Measurements from ENCODE around the gene FOXP1. TPM values are rescaled to one million over a fixed set of nuclear protein-coding genes. Genes with fewer than 3 reads are reported as not detected.

Gene FOXP1
- total and polyA plus RNA-seq, 9 of the 15 experiments (the other 6 are each of a cell fraction or from before 2014, with no cell fraction given), result 7.7 to 34.5 (median 13.7) TPM

DNA sequence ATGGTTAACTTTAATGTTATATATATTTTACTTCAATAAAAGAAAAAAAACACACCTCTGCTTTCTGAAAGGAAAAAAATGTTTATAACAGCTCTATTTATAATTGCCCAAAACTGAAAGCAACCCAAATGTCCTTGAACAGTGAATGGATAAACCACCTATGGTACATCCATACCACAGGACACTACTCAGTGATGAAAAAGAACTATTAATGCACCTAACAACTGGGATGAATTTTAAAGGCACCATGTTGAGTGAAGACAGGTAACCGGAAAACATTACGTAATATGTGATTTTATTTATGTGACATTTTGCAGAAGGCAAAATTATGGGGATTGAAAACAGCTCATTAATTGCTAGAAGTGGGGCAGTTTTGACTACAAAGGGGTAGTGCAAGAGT lies 23.8 kb upstream of the FOXP1 start:
- in situ Hi-C loops (cut with MboI), result no loop called here
- H3K9me3 ChIP-seq (replicated peaks; ENCODE audit: control insufficient read depth, insufficient read depth, low read depth, low read length), result peaks cover 4% of the 10 kb centered on the region; the same call in 1 of the 2 replicates
- no peaks in the 10 kb centered on the region for H4K20me1 ChIP-seq (replicated peaks; ENCODE audit: control insufficient read depth, insufficient read depth, low read length)
- ChIA-PET POLR2A (no interaction called here), CTCF (ENCODE audit: low intra/inter-chr PET ratio) (no interaction called here)
- intact Hi-C loops (cut with micrococcal nuclease), result no loop called here
- TF ChIP-seq KDM4B (IDR thresholded peaks at IDR 0.05; ENCODE audit: borderline replicate concordance in 2 of 2, low read depth in 1 of 2) (no peak), CAMTA2 (CRISPR knock-in tag; conservative IDR thresholded peaks at IDR 0.05) (no peak), CEBPB (tag; IDR thresholded peaks at IDR 0.05) (peak; percentile 44; the same call in 1 of the 2 replicates), MED1 (CRISPR knock-in tag; IDR thresholded peaks at IDR 0.05; ENCODE audit: borderline replicate concordance) (no peak)
- no peak overlapping the region for H3K4me2 ChIP-seq (ENCODE audit: insufficient read depth, low read length)
- H3K4me1 ChIP-seq (replicated peaks in 1 of 2; ENCODE audit: control insufficient read depth in 2 of 2, insufficient read depth in 2 of 2, low read length in 2 of 2), result no peaks in the 10 kb centered on the region
- no peak overlapping the region for H3K27ac ChIP-seq (ENCODE audit: extremely low read depth, low read depth, low read length)
- ATAC-seq (no peak), FAIRE-seq (no peak), DNase-seq (ENCODE audit: extremely low read depth in 1 of 4, low spot score in 3 of 4) (no peak)
- BruUV-seq (replicated peaks), result no TSS peak
- H2AFZ ChIP-seq (ENCODE audit: low read depth, low read length), result no peak overlapping the region
- no peaks in the 10 kb centered on the region for H3K27me3 ChIP-seq (ENCODE audit: control insufficient read depth in 2 of 2, insufficient read depth in 2 of 2, low read length in 2 of 2)
- H3K4me3 ChIP-seq, result no peak overlapping the region
- WGBS (ENCODE audit: insufficient coverage, low coverage, missing lambda C conversion rate), result 38% methylated on average over 2 of the region's 2 CpGs
- no peaks in the 10 kb centered on the region for H3K36me3 ChIP-seq (ENCODE audit: control insufficient read depth, insufficient read depth, low read length)
- no peak overlapping the region for H3K9ac ChIP-seq (ENCODE audit: insufficient read depth in 1 of 2, low read depth in 2 of 2, low read length in 2 of 2)
- H3K79me2 ChIP-seq (ENCODE audit: control insufficient read depth, insufficient read depth, low read length), result no peaks in the 10 kb centered on the region
- no peaks in the 10 kb centered on the region for H3K9me1 ChIP-seq (ENCODE audit: control insufficient read depth, insufficient read depth, low read length)

DNA sequence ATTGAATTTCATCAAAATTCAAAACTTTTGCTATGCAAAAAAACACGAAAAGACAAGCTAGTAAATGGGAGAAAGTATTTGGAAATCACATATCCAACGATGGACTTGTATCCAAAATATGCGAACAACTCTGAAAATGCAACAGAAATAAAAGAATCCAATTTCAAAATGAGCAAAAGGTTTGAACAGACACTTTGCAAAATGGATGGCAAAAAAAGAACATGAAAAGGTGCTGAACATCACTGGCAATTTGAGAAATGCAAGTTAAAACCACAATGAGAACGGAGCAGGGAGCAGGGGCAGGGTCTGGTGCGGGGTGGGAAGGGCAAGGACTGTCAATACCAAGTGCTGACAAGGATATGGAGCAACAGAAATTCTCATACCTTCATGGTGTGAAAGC lies 23.1 kb upstream of the FOXP1 start:
- no peak overlapping the region for H3K4me3 ChIP-seq
- intact Hi-C loops (cut with micrococcal nuclease), result no loop called here
- POLR2A ChIA-PET, result no interaction called here
- H3K36me3 ChIP-seq (ENCODE audit: control insufficient read depth, insufficient read depth, low read length), result no peaks in the 10 kb centered on the region
- TF ChIP-seq, protein P1, sequence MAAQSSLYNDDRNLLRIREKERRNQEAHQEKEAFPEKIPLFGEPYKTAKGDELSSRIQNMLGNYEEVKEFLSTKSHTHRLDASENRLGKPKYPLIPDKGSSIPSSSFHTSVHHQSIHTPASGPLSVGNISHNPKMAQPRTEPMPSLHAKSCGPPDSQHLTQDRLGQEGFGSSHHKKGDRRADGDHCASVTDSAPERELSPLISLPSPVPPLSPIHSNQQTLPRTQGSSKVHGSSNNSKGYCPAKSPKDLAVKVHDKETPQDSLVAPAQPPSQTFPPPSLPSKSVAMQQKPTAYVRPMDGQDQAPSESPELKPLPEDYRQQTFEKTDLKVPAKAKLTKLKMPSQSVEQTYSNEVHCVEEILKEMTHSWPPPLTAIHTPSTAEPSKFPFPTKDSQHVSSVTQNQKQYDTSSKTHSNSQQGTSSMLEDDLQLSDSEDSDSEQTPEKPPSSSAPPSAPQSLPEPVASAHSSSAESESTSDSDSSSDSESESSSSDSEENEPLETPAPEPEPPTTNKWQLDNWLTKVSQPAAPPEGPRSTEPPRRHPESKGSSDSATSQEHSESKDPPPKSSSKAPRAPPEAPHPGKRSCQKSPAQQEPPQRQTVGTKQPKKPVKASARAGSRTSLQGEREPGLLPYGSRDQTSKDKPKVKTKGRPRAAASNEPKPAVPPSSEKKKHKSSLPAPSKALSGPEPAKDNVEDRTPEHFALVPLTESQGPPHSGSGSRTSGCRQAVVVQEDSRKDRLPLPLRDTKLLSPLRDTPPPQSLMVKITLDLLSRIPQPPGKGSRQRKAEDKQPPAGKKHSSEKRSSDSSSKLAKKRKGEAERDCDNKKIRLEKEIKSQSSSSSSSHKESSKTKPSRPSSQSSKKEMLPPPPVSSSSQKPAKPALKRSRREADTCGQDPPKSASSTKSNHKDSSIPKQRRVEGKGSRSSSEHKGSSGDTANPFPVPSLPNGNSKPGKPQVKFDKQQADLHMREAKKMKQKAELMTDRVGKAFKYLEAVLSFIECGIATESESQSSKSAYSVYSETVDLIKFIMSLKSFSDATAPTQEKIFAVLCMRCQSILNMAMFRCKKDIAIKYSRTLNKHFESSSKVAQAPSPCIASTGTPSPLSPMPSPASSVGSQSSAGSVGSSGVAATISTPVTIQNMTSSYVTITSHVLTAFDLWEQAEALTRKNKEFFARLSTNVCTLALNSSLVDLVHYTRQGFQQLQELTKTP (IDR thresholded peaks at IDR 0.05; ENCODE audit: low read depth in 1 of 2, partially characterized antibody in 2 of 2), result peak in 1 of 2 experiments; percentile 98
- no peak for TF ChIP-seq ZNF79 (CRISPR knock-in tag; IDR thresholded peaks at IDR 0.05; ENCODE audit: low read depth)
- ATAC-seq (no peak), DNase-seq (ENCODE audit: extremely low read depth in 1 of 4, low spot score in 3 of 4) (no peak), FAIRE-seq (no peak)
- H3K4me1 ChIP-seq (replicated peaks in 1 of 2; ENCODE audit: control insufficient read depth in 2 of 2, insufficient read depth in 2 of 2, low read length in 2 of 2), result no peaks in the 10 kb centered on the region; a peak in 1 of 5 replicates
- no peak overlapping the region for H3K4me2 ChIP-seq (ENCODE audit: insufficient read depth, low read length)
- CTCF ChIA-PET (ENCODE audit: low intra/inter-chr PET ratio), result no interaction called here
- H2AFZ ChIP-seq (ENCODE audit: low read depth, low read length), result no peak overlapping the region
- H3K9ac ChIP-seq (ENCODE audit: insufficient read depth in 1 of 2, low read depth in 2 of 2, low read length in 2 of 2), result no peak overlapping the region
- no peaks in the 10 kb centered on the region for H4K20me1 ChIP-seq (replicated peaks; ENCODE audit: control insufficient read depth, insufficient read depth, low read length)
- H3K9me3 ChIP-seq (replicated peaks; ENCODE audit: control insufficient read depth, insufficient read depth, low read depth, low read length), result no peaks in the 10 kb centered on the region
- in situ Hi-C loops (cut with MboI), result no loop called here
- H3K27ac ChIP-seq (ENCODE audit: extremely low read depth, low read depth, low read length), result no peak overlapping the region
- no TSS peak for BruUV-seq (replicated peaks)
- H3K27me3 ChIP-seq (ENCODE audit: control insufficient read depth in 2 of 2, insufficient read depth in 2 of 2, low read length in 2 of 2), result no peaks in the 10 kb centered on the region
- WGBS (ENCODE audit: insufficient coverage, low coverage, missing lambda C conversion rate), result 23% methylated on average over 5 of the region's 5 CpGs
- H3K9me1 ChIP-seq (ENCODE audit: control insufficient read depth, insufficient read depth, low read length), result no peaks in the 10 kb centered on the region
- H3K79me2 ChIP-seq (ENCODE audit: control insufficient read depth, insufficient read depth, low read length), result no peaks in the 10 kb centered on the region
